ENCODE measurements around the gene KLHDC10. TPM values are rescaled to one million over a fixed set of nuclear protein-coding genes. Genes with fewer than 3 reads are reported as not detected.

Gene KLHDC10
- total and polyA plus RNA-seq, 2 donors from 2014 or later: 15.7 to 38.9 TPM

- intact Hi-C loops (cut with DNase I): no loop called here
- H3K27ac ChIP-seq (ENCODE audit: low read depth in 2 of 2, low read length in 2 of 2): peak overlapping the region; percentile 43 to 78
- H3K4me3 ChIP-seq (ENCODE audit: low read length in 3 of 3): peak overlapping the region in 2 of 3 donors; percentile 46 to 57
- H3K4me1 ChIP-seq (ENCODE audit: control insufficient read depth in 2 of 3, insufficient read depth in 2 of 3, low read depth in 1 of 3, low read length in 3 of 3): peaks cover 2 to 20% (median 18%) of the 10 kb centered on the region in 3 donors
- no peaks in the 10 kb centered on the region for H3K27me3 ChIP-seq (ENCODE audit: control insufficient read depth, insufficient read depth, low read length)
- TF ChIP-seq CTCF (IDR thresholded peaks at IDR 0.05; ENCODE audit: borderline replicate concordance, extremely low read depth, insufficient read depth): no peak
- H3K36me3 ChIP-seq (ENCODE audit: control insufficient read depth in 2 of 3, insufficient read depth in 3 of 3, low read length in 3 of 3): peaks cover 0 to 13% (median 0%) of the 10 kb centered on the region in 3 donors
- DNase-seq (peak in 4 of 5 donors; percentile 89 to 92 (median 90)), FAIRE-seq (no peak)
- H3K9ac ChIP-seq (ENCODE audit: low read length in 3 of 3): peak overlapping the region in 2 of 3 donors; percentile 42 to 53
- H3K9me3 ChIP-seq (ENCODE audit: control insufficient read depth in 2 of 3, insufficient read depth in 1 of 3, low read length in 3 of 3): no peaks in the 10 kb centered on the region
Observed at GRCh38 chr7:130141884-130142653, 71.7 kb downstream of the KLHDC10 start.

DNA sequence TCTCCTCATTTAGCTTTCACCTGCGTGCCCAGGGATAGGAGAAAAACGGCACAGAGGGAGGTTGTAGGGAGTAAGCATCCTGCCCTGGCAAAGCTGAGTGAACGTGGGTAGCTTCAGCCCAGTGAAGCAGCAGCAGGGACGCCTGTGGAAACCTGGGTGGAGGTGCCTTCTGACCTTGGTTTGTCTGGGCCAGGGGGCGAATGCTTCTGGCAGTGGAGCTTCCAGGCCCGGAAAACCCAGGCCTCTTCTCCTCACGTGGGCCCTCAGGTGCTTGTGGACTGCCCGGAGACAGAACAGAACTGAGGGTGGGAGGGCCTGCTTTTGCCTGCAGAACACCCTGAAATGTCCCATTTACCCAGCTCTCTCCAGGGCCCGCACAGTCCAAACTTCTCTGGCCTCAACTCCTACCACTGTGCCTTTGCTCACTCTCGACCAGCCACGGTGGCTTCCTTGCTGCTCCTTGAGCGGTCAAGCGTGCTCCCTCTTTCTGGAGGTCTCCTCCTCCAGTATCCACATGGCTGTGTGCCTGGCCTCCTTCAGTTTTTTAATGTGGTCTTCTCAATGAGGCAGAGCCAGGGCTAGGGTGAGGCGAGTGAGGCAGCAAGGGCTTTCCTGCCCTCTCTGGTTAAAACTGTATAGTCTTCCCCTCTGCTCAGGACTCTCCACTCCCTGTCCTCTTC, 72.5 kb downstream of the KLHDC10 start:
- H3K4me3 ChIP-seq (ENCODE audit: low read length in 3 of 3): no peak overlapping the region
- H3K9me3 ChIP-seq (ENCODE audit: control insufficient read depth in 2 of 3, insufficient read depth in 1 of 3, low read length in 3 of 3): no peaks in the 10 kb centered on the region
- H3K4me1 ChIP-seq (ENCODE audit: control insufficient read depth in 2 of 3, insufficient read depth in 2 of 3, low read depth in 1 of 3, low read length in 3 of 3): peaks cover 2 to 20% (median 18%) of the 10 kb centered on the region in 3 donors
- peak overlapping the region in 1 of 2 donors; percentile 78 for H3K27ac ChIP-seq (ENCODE audit: low read depth in 2 of 2, low read length in 2 of 2)
- H3K9ac ChIP-seq (ENCODE audit: low read length in 3 of 3): peak overlapping the region in 1 of 3 donors; percentile 26
- FAIRE-seq (no peak), DNase-seq (peak in 3 of 5 donors; percentile 41 to 73 (median 62))
- TF ChIP-seq CTCF (IDR thresholded peaks at IDR 0.05; ENCODE audit: borderline replicate concordance, extremely low read depth, insufficient read depth): no peak
- H3K36me3 ChIP-seq (ENCODE audit: control insufficient read depth in 2 of 3, insufficient read depth in 3 of 3, low read length in 3 of 3): peaks cover 0 to 13% (median 0%) of the 10 kb centered on the region in 3 donors
- intact Hi-C loops (cut with DNase I): no loop called here
- H3K27me3 ChIP-seq (ENCODE audit: control insufficient read depth, insufficient read depth, low read length): no peaks in the 10 kb centered on the region

DNA sequence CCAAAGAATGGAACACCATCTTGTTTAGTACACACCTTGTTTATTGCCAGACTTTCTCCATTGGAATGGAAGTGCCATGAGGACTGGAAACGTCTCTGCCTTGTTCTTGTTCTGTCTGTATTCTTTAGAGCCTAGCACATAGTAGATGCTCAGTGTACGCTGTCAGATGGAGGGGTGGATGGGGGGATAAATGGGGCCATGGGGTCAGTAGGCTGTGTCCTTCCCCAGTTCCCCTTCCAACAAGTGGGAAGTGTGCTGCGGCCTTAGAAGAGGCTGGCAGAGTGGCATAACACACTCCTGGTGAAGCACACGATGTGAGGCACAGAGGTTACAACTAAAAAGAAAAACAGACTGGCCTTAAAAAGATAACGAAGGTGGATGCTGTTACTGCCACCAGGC, 73.0 kb downstream of the KLHDC10 start:
- intact Hi-C loops (cut with DNase I): no loop called here
- Histone ChIP-seq H3K4me1 (ENCODE audit: control insufficient read depth in 2 of 3, insufficient read depth in 2 of 3, low read depth in 1 of 3, low read length in 3 of 3) (peaks cover 2 to 20% (median 18%) of the 10 kb centered on the region in 3 donors), H3K27ac (ENCODE audit: low read depth in 2 of 2, low read length in 2 of 2) (peak overlapping the region in 1 of 2 donors; percentile 28), H3K36me3 (ENCODE audit: control insufficient read depth in 2 of 3, insufficient read depth in 3 of 3, low read length in 3 of 3) (peaks cover 0 to 13% (median 0%) of the 10 kb centered on the region in 3 donors), H3K9me3 (ENCODE audit: control insufficient read depth in 2 of 3, insufficient read depth in 1 of 3, low read length in 3 of 3) (no peaks in the 10 kb centered on the region), H3K4me3 (ENCODE audit: low read length in 3 of 3) (no peak overlapping the region), H3K27me3 (ENCODE audit: control insufficient read depth, insufficient read depth, low read length) (no peaks in the 10 kb centered on the region), H3K9ac (ENCODE audit: low read length in 3 of 3) (no peak overlapping the region)
- TF ChIP-seq CTCF (IDR thresholded peaks at IDR 0.05; ENCODE audit: borderline replicate concordance, extremely low read depth, insufficient read depth): no peak
- DNase-seq: no peak
- FAIRE-seq: no peak

All from kidney (tissue), 14 donors.